Right ventricle myocardium superior (tissue), 1 donor: ENCODE results near the gene WDR81. TPM values are rescaled to one million over a fixed set of nuclear protein-coding genes. Genes with fewer than 3 reads are reported as not detected.

Experiments used
- ATAC-seq: fragments of 200-7000 bp; cut with Tn5 transposase; one replicate; pipeline ENCODE4 v1.9.1; 2020; ENCODE audit warnings: mild to moderate bottlenecking; ENCODE audit not compliant: poor library complexity
- DNase-seq: peaks from one replicate; pipeline ENCODE4 v3.0.0-alpha.2; 2020
- intact Hi-C: fragments of 100-400 bp; cut with DNase I; formaldehyde crosslinking; loops from one replicate; pipeline ENCODE4 v1.11.2; 2022
- total RNA-seq: library from RNA; stranded (reverse); fragmentation: NEBNext Ultra II Directional; extraction: Animal tissue kit (Norgen Biotek cat#: 25700); gene quantifications from one replicate; pipeline ENCODE4 v1.2.1, GENCODE V29; 2021
- donor health status: DM: no; HTN: yes; CAD: no; lungs with severe emphysema.

The WDR81 gene
- total RNA-seq, 1 donor from 2014 or later = 8.5 TPM

DNA sequence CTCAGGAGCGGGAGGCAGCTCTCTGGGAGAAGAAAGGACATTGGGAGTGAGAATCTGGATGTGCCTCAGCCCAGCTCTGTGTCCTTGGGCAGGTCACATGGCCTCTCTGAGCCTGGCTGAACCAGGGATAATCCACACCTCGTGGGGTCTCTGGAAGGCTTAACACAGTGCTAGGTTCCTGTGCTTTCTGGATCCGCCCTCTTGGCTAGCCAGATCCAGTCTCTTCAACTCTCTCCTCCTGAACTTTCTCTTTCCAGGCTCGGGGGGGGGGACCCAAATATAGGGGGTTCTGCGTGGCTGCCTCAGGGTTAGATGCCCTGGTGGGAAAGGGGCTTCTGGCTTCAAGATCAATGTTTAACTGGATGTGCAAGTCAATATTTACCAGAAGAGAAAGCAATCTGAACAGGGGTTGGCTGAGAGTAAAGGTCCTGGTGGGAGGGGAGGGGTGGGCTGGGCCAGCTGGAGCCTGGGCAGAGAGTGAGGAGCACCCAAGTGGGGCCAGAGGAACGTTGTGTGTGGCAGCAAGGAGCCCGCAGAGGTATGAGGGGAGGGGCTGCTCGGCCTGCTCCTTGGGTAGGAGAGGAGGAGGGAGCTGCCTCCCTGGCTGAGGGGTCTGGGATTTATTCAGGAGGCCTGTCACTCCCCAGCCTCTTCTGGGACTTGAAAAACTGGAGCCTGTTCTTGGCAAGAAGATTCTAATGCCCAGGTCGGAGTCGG is 18.0 kb downstream of the WDR81 start, which contains the start of gene SERPINF2:
SERPINF2 (plus strand) TSS at position 501 of the 717 bp plus-strand sequence. CDS start 2,125 bp downstream, outside the sequence.
- intact Hi-C loops = no loop called here
- peak; percentile 13 for ATAC-seq

DNA sequence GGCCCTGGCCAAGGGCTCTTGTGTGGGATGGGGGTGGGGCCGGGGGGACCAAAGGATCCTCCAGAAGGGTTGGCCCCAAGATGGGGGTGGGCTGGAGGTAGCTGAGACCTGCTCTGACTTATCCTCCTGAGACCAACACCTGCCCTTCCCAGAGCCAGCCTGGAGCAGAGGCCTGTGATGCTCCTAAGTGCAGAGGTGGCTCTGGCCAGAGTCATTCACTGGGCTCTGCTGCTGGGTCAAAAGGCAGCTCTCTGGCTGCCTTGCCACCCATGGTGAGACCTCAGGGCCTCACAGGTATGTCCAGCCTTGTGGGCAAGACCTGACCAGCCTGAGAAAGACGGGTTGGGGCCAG is 18.6 kb downstream of the WDR81 start:
- intact Hi-C loops = no loop called here
- ATAC-seq (no peak), DNase-seq (no peak)

More for the DNA sequence above, 18.0 kb downstream of the WDR81 start, which contains the start of gene SERPINF2:
- DNase-seq = no peak

DNA sequence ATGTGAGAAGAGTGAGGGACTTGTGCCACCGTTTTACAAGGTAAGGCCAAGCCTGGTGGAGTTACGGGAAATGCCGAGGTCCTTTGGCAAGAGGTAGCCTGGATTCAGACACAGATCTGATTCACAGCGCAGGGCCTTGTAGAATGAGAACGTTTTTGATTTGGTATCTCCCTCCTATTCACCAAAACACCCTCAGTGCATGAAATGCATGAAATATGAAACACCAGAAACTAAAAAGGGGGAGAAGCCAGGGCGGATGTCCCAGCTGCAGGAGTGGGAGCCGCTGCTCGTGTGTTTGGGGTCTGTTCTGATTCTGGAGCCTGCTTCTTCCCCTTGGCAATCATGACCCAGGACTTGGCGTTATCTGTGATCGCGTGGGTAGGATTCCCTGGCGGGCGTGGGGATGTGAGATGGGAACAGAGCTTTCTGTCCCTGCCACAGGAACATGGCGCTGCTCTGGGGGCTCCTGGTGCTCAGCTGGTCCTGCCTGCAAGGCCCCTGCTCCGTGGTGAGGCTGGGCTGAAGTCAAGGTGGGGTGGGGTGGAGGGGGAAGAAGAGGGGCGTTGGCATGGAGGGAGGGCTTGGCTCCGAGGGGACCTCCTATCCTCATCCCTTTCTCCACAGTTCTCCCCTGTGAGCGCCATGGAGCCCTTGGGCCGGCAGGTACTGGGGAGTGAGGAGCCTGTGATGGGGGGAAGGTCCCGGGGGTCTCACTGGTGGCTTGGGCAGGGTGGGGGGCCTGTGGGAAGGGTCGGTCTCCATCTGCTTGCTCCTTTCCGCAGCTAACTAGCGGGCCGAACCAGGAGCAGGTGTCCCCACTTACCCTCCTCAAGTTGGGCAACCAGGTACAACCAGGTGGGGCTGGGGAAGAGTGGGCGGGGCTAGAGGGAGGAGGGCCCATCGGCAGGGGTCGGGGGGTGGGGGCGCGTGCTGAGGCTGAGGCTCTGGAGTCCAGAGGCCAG is 20.3 kb downstream of the WDR81 start:
- intact Hi-C loops = no loop called here
- DNase-seq = no peak
- ATAC-seq = peak; percentile 26

DNA sequence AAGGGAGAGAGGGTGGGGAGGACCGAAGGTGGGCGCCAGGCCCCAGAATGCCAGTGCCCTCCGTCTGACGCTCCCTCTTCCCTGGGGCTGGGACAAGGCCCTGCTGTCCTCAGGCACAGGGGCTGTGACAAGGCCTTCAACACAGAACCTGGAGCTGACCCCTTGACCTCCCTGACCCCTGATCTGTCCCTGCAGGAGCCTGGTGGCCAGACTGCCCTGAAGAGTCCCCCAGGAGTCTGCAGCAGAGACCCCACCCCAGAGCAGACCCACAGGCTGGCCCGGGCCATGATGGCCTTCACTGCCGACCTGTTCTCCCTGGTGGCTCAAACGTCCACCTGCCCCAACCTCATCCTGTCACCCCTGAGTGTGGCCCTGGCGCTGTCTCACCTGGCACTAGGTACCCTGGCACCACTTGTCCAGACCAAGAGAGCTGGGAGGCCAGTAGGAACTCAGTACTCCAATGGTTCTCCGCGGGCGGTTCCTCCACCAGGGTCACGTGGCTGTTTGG is 21.1 kb downstream of the WDR81 start:
- intact Hi-C loops = no loop called here
- ATAC-seq (no peak), DNase-seq (no peak)

DNA sequence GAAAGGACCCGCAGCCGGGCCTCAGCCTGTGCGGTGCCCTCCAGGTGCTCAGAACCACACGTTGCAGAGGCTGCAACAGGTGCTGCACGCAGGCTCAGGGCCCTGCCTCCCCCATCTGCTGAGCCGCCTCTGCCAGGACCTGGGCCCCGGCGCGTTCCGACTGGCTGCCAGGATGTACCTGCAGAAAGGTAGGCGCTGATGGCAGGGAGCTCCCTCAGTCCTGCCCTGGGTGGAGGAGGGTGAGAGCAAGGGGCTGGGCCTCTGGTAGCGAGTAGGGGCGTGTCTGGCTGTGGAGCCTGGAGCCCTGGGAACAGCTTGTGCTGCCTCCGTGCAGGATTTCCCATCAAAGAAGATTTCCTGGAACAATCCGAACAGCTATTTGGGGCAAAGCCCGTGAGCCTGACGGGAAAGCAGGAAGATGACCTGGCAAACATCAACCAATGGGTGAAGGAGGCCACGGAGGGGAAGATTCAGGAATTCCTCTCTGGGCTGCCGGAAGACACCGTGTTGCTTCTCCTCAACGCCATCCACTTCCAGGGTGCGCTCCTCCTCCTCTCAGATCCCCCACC is 22.6 kb downstream of the WDR81 start:
- DNase-seq (peak; percentile 66), ATAC-seq (peak; percentile 59)
- intact Hi-C loops = no loop called here

DNA sequence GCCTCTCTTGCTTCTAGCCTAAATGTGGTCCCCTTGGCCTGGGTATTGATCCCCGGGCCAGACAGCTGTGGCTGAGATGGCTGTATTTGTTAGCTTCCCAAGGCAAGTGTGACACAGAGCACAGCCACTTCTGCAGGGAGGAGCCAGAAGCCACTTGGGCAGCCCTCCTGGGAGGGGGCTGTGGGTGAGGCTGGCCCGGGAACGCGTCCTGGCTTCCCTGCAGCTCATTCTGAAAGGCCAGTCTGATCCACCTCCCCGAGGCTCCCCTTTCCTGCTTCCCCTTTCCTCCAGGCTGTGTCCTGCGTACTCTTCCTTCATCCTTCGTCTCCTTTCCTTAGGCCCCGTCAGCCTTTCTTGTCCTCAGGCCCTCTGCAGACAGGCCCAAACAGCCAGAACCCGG is 26.1 kb downstream of the WDR81 start:
- DNase-seq = no peak
- no peak for ATAC-seq
- intact Hi-C loops = no loop called here

DNA sequence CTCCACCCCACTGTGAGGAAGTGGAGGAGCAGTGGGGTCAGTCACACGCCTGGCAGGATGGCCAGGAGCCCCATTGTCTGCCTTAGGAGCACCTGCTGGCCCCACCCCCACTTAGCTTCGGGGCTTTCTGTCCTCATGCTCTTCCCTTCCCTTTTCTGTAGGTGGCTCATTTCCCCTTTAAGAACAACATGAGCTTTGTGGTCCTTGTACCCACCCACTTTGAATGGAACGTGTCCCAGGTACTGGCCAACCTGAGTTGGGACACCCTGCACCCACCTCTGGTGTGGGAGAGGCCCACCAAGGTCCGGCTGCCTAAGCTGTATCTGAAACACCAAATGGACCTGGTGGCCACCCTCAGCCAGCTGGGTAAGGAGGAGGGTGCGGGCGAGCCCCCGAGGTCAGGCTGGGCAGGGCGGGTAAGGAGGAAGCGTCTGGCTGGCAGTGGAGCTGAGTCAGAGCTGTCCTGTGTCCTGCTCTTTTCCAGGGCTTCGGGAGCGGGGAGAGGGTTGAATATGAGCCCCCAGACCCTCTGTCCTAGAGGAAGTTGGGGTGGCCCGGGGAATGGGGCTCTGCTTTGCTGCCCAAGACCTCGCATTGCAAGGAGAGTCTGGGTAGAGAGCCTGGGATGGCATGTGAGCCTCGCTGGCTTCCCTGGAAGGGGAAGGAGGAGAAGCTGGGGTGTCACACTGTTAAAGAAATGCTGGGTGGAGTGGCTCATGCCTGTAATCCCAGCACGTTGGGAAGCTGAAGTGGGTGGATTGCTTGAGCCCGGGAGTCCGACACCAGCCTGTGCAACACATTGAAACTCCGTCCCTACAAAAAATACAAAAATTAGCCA is 28.1 kb downstream of the WDR81 start:
- no peak for DNase-seq
- ATAC-seq = peak; percentile 67
- intact Hi-C loops = no loop called here

DNA sequence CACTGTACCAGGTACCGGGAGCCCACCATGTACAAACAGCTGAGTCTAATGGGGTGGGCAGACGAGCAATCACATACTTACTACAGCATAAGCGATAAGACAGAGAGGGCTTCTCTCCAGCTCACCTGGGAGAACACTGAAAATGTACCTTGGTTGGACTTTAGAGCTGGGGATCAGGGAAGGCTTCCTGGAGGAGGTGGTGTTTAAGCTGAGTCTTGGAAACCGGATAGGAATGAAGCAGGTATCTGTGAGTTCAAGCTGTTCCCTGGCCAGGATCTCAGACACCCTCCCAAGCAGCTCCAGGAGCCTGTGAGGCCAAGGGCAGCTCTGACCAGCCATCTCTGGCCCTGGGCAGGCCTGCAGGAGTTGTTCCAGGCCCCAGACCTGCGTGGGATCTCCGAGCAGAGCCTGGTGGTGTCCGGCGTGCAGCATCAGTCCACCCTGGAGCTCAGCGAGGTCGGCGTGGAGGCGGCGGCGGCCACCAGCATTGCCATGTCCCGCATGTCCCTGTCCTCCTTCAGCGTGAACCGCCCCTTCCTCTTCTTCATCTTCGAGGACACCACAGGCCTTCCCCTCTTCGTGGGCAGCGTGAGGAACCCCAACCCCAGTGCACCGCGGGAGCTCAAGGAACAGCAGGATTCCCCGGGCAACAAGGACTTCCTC is 29.4 kb downstream of the WDR81 start:
- no peak for ATAC-seq
- intact Hi-C loops = no loop called here
- no peak for DNase-seq

DNA sequence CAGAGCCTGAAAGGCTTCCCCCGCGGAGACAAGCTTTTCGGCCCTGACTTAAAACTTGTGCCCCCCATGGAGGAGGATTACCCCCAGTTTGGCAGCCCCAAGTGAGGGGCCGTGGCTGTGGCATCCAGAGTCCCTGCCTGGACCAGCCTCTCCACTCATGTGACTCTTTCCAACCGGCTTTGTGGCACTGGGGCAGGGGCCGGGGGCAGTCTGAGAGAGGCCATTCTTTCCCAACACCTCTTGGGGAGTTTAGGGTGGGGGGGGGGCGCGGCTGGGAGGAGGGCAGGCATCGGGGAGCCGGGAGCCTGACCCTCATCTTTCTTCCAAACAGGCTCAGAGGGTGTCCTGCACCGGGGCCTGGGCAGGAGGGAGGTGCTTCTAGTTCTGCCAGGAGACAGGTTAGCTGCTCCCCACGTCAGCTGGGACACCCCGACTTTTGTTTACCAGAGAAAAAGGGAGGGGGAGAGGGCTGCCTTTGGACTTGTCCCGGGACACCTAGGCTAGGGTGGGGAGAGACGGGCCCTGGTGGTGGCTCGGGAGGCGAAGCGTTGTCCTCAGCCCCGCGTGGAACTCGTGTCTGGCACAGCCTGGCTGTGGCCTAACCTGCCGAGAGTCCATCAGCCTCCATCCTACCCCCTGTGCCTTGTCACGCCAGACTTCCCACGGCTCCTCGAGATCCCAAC is 30.1 kb downstream of the WDR81 start:
- intact Hi-C loops = no loop called here
- ATAC-seq (no peak), DNase-seq (no peak)

DNA sequence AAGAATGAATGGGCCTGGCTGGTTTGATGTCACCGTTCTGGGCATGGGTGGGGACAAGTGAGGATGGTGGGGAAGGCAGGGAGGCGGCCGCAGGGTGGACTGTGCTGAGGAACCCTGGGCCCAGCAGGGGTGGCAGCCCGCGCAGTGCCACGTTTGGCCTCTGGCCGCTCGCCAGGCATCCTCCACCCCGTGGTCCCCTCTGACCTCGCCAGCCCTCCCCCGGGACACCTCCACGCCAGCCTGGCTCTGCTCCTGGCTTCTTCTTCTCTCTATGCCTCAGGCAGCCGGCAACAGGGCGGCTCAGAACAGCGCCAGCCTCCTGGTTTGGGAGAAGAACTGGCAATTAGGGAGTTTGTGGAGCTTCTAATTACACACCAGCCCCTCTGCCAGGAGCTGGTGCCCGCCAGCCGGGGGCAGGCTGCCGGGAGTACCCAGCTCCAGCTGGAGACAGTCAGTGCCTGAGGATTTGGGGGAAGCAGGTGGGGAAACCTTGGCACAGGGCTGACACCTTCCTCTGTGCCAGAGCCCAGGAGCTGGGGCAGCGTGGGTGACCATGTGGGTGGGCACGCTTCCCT is 30.8 kb downstream of the WDR81 start:
- no peak for DNase-seq
- no peak for ATAC-seq
- intact Hi-C loops = no loop called here

DNA sequence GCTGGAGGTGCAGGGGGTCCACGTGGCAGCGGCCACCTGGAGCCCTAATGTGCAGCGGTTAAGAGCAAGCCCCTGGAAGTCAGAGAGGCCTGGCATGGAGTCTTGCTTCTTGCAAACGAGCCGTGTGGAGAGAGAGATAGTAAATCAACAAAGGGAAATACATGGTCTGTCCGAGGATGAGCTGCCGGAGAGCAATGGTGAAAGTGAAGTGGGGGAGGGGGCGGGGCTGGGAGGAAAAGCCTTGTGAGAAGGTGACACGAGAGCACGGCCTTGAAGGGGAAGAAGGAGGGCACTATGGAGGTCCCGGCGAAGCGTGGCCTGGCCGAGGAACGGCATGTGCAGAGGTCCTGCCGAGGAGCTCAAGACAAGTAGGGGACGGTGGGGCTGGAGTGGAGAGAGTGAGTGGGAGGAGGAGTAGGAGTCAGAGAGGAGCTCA is 31.3 kb downstream of the WDR81 start:
- DNase-seq (no peak), ATAC-seq (no peak)
- intact Hi-C loops = no loop called here

DNA sequence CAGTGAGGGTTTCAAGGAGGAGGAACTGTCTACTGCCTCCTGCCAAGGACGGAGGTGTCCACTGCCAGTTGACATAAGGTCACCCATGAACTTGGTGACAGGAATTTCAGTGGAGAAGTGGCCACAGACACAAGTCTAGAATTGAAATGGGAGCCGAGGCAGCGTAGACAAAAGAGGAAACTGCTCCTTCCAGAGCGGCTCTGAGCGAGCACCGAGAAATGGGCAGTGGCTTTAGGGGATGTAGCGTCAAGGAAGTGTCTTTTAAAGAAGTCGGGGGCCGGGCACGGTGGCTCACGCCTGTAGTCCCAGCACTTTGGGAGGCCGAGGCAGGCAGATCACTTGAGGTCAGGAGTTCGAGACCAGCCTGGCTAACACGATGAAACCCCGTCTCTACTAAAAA is 34.3 kb downstream of the WDR81 start:
- intact Hi-C loops = no loop called here
- no peak for DNase-seq

DNA sequence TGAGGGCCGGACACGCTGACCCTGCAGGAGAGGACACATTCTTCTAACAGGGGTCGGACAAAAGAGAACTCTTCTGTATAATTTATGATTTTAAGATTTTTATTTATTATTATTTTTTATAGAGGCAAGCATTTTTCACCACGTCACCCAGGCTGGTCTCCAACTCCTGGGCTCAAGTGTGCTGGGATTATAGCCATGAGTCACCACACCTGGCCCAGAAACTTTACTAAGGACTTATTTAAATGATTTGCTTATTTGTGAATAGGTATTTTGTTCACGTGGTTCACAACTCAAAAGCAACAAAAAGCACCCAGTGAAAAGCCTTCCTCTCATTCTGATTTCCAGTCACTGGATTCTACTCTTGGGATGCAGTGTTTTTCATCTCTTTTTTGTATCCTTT is 35.0 kb downstream of the WDR81 start:
- intact Hi-C loops = no loop called here
- DNase-seq = no peak

More for the DNA sequence above, 34.3 kb downstream of the WDR81 start:
- ATAC-seq = peak; percentile 3

DNA sequence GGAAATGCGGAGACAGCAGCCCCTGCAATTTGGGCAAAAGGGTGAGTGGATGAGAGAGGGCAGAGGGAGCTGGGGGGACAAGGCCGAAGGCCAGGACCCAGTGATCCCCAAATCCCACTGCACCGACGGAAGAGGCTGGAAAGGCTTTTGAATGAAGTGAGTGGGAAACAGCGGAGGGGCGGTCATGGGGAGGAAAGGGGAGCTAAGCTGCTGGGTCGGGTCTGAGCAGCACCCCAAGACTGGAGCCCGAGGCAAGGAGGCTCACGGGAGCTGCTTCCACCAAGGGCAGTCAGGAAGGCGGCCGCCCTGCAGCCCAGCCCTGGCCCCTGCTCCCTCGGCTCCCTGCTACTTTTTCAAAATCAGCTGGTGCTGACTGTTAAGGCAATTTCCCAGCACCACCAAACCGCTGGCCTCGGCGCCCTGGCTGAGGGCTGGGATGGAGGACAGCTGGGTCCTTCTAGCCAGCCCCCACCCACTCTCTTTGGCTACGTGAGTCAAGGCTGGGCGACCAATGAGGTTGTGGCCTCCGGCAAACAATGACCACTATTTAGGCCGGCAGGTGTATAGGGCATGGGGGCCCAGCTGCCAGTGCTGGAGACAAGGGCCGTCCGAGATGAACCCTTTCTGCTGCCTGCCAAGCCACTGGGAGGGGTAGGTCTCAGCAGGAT is 37.9 kb downstream of the WDR81 start:
- ATAC-seq = peak; percentile 48
- peak; percentile 70 for DNase-seq
- intact Hi-C loops = no loop called here

More for the DNA sequence above, 35.0 kb downstream of the WDR81 start:
- no peak for ATAC-seq

DNA sequence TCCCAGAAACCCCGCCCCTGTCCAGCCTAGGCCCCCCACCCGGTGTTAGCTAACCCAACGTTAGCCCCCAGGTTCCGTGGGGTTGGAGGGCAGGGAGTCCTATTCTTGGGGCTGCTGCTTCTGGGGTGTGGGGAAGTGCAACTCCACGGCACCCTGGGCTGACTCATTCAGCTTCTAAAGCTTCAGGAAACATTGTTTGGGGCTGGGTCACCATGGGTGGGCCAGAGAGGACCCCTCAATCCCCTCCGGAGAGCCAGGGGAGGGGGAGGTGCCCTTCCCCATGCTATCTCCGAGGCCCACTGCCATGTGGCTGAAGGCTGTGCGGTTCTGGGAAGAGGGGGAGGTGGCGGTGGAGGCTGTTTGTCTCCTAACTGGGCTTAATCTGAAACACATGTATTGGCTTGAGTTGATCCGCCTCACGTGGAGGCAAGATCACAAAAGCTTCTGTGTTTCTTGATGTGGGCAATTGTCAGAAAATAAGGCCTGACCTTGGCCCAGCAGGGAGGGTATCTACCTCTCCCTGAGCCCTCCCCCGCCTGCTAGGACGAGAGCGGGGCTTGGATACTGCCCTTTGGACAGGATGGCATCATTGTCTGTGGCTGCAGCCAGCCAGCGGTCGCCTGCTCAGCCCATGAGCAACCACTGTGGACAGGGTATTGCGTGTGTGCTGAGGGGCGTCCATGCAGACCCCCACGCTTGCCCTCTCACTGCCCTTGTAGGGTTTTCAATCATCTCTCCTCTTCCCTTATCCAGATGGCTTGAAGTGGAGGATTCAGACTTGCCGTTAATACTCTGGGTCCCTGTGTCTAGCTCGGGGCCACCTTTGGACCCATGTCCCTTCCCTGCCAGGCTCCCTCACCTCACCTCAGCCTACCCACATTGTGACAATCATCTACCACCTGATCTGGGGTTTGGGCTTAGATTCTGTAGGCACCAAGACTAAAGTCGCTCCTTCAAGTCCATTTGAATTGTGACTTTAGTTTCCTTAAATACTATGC is 38.7 kb downstream of the WDR81 start:
- ATAC-seq = peak; percentile 70
- DNase-seq = peak; percentile 67
- intact Hi-C loops = no loop called here
